Islet precursor cell (in vitro differentiated cells): ENCODE results near the gene LPAR5.
A peak's percentile ranks its signal among the peaks of the same experiment; 100 is the strongest.
"Not testable (repeated sequence)": the region's sequence is repeated elsewhere in the genome, so short reads cannot be mapped to it uniquely, and the experiment has no call there.

Source experiments
- DNase-seq: peaks from one replicate; pipeline ENCODE4 v3.0.0-alpha.2; 2018

LPAR5 gene

GRCh38 chr12:6605421-6606330 lies 30.1 kb downstream of the LPAR5 start:
- peak; percentile 68 for DNase-seq

GRCh38 chr12:6604259-6605029 lies 31.3 kb downstream of the LPAR5 start:
- DNase-seq = no peak

GRCh38 chr12:6603095-6603567 lies 32.6 kb downstream of the LPAR5 start:
- DNase-seq = no peak

GRCh38 chr12:6602526-6602925 lies 33.2 kb downstream of the LPAR5 start:
- no peak for DNase-seq

- not testable (repeated sequence) for DNase-seq
Observed at GRCh38 chr12:6595673-6596072, 40.1 kb downstream of the LPAR5 start.

GRCh38 chr12:6592087-6592486 lies 43.7 kb downstream of the LPAR5 start:
- DNase-seq = no peak

GRCh38 chr12:6586569-6586968 lies 49.2 kb downstream of the LPAR5 start:
- not testable (repeated sequence) for DNase-seq

- DNase-seq = no peak
Observed at GRCh38 chr12:6584293-6584692, 51.5 kb downstream of the LPAR5 start.

GRCh38 chr12:6582959-6583358 lies 52.8 kb downstream of the LPAR5 start:
- no peak for DNase-seq

GRCh38 chr12:6582196-6582595 lies 53.6 kb downstream of the LPAR5 start:
- no peak for DNase-seq

GRCh38 chr12:6575648-6576047 lies 60.1 kb downstream of the LPAR5 start:
- no peak for DNase-seq

- DNase-seq = no peak
Observed at GRCh38 chr12:6574576-6575295, 61.0 kb downstream of the LPAR5 start.

GRCh38 chr12:6573001-6573400 lies 62.8 kb downstream of the LPAR5 start:
- no peak for DNase-seq

GRCh38 chr12:6570264-6570887 lies 65.4 kb downstream of the LPAR5 start:
- DNase-seq = peak; percentile 89

GRCh38 chr12:6569786-6570185 lies 66.0 kb downstream of the LPAR5 start:
- no peak for DNase-seq

- DNase-seq = no peak
Observed at GRCh38 chr12:6569312-6569711, 66.4 kb downstream of the LPAR5 start.
